GM19455 (cell line): ENCODE measurements around the gene KHDC3L.

ENCODE experiments used
- ATAC-seq: cut with Tn5 transposase; IDR thresholded peaks from one replicate; pipeline ENCODE4 v1.9.1; 2021; ENCODE audit not compliant: unreplicated experiment

KHDC3L gene

DNA sequence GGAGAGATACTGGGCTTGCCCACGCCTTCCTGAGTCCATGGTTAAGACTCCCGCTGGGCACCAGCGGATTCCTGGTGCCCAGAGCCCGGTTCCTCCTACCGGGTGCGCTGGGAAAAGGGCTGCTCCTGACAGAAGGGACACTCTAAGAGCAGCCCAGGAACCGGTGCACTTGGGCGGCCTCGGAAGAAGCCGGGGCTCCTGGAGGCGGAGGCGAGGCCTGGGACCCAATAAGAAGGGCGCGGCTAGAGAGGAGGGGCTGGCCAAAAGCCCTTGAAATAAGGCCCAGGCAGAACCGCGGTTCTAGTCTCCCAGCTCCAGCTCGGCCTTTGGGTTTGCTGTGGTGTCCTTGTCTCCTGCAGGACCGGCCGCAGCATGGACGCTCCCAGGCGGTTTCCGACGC is at the start of gene KHDC3L:
Gene KHDC3L, plus strand, starts transcription at position 301 of the 400 bp plus-strand sequence. Its CDS starts 72 bp downstream, at position 373.
- no peak for ATAC-seq

DNA sequence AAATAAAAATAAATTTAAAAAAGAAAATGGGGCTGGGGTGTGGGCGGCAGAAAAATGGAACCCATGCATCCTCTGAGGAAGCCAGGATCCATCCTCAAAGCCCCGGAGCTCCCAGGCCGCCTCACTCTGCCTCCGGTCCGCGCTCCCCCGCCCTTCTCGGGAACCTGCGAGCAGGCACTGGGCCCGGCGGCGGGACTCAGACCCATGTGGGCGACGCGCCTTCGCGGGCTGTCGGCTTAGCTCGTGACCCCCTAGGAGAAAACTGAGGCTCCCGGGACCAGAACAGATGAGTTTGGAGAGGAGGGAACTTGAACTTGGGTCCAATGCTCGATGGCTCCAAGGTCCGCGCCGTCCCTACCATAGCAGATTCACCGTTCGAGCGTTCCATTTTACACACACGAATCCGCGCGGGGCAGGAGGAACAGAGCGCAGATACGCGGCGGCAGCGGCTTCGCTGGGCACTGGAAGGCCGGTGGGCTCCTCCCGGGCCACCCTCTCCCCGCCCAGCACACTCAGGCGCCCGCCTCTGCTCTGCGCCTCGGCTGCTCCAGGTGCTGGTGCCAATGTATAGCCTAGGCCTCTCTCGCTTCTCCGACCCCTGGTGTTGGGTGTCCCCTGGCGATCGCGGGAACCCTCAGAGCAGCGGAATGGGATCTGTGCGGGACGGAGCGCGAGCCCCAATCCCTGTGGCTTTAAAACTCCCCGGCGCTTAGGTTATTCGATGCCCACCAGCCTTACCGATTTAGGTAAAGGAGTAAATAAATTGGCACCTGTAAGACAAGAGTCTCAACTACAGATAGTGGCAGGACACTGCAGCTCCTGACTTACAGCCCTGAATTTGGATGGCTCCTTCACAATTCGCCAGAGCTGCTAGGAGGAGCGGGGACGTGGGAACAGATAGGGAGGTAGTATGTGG is 47.6 kb upstream of the KHDC3L start:
- no peak for ATAC-seq

GRCh38 chr6:73323323-73323722 is 39.1 kb upstream of the KHDC3L start:
- ATAC-seq: no peak

GRCh38 chr6:73325656-73326055 is 36.8 kb upstream of the KHDC3L start:
- ATAC-seq: no peak

DNA sequence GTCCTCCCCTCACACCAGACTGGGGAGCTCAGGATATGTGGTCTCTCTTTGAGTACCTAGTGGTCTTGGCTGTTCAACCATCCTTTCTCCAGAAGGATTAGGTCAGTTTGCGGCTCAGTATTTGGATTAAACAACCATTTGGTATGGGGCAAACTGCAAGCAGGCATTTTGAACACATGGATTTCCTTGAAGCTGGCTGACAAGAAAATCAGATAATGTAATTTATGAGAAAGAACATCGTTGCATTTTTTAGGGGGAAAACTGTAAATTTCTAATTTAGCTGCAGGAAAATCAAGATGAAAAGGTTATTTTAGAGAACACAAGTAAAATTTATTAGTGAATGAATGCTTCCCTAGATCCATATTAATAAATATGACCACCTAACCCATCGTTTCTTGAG is 33.7 kb upstream of the KHDC3L start:
- no peak for ATAC-seq

DNA sequence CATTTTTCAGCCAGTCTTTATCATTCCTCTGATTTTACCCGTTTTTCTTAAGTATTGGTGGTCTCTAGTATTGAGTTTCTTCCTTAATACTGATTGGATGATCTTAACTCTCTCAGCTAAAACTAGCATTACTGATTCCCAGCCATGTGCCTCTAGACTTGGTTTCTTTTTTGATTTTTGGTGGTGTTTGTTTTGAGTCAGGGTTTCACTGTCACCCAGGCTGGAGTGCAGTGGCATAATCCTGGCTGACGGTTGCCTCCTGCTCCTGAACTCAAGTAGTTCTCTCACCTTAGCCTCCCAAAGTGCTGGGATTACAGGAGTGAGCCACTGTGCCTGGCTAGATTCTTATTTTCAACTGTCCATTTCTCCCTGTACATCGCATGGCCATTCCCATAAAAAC is 33.3 kb upstream of the KHDC3L start:
- ATAC-seq: no peak

DNA sequence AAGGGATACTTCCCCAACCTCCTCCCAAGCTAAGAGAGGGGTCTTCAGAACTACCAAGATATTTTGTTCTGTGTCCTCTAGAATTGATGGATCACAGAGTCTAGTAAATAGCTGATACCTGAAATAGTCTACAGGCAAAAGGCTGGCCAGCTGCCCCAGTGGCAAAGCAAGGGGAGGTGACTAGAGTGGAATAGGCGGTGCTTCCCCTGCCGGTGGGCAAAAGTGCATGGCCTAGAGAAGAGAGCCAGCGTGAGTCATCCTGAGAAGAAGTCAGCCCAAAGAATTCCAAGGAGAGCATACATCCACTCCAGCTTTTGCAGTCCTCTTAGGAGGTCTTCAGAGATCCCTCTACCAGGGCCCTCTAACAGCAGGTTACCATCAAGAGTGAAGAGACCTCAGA is 23.1 kb upstream of the KHDC3L start:
- ATAC-seq: no peak

GRCh38 chr6:73340048-73340447 is 22.4 kb upstream of the KHDC3L start:
- no peak for ATAC-seq

- no peak for ATAC-seq
Observed at GRCh38 chr6:73341335-73341734, 21.1 kb upstream of the KHDC3L start.

- ATAC-seq: no peak
Observed at GRCh38 chr6:73342174-73342573, 20.3 kb upstream of the KHDC3L start.

- no peak for ATAC-seq
Observed at GRCh38 chr6:73343164-73343563, 19.3 kb upstream of the KHDC3L start.

GRCh38 chr6:73348550-73349204 is 13.8 kb upstream of the KHDC3L start:
- ATAC-seq: no peak

- no peak for ATAC-seq
Observed at GRCh38 chr6:73349311-73349710, 13.1 kb upstream of the KHDC3L start.

DNA sequence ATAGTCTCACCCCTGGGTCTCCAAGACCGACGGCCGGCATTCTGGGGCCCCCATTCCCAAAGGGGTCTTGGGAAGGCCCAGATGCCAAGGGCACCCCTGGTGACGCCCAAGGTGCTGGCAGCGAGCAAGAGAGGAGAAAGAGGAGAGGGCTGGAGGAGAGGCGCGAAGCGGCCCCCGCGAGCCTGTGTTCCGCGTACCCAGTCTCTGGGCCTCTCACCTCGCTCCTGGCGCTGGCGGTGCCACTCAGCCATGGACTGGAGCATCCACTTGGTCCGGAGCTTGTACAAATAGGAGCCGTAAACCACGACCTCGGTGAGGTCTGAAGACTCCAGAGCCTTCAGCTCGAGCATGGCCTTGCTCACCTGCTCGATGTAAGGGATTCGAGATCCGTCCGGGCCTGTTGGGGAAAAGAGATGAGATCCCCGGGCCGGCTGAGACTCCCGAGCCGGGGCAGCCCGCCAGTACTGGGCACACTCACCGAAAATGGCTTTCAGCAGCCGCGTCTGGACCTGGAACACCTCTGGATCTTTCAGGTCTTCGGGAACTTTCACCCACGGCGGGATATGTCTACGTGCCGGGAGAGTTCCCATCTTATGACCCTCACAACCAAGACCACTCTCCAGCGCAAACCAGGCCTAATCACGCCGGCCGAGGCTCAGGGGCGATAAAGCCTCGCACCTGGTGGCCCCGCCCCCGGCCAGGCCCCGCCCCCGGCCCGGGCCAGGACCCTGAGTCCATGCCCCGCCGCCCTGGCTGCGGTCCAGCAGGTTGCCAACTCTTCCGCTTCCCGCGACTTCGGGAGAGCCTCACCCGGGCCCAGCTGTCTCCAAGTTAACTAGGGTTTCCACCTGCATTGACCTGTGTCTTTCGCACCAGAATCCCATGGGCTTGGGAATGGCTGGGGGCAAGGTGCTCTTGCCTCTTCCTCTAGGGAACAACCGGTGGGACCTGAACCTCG is 8.5 kb upstream of the KHDC3L start, which contains the start of gene DPPA5:
Gene DPPA5, minus strand, starts transcription at position 641 of the 958 bp plus-strand sequence. Its CDS starts 51 bp downstream, at position 590.
- ATAC-seq: no peak

DNA sequence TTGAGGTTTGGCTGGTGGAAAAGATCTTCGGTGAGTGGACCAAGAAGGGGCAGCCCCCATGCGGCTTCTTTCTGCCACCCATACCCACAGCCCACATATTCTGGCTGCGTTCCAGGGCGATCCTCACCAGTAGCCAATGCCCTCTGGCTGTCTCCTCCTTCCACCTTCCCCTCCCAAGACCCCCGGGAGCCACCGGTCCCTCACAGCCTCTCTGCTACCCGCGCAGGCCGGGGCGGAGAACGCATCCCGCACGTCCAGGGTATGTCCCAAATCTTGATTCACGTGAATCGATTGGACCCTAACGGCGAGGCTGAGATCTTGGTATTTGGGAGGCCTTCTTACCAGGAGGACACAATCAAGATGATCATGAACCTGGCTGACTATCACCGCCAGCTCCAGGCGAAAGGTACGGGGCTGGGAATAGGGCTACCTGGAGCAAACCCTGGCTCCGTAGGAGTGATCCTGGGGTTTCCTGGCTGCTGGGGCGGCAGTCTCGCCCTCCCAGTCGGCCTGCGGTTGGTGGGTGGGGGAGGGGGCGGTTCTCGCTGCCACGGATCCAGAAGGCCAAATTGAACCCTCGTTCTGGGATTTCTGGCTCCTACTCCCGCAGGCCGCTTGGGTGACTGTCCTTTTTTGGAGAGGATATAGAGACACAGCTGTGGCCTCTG is 545 bp downstream of the KHDC3L start:
- ATAC-seq: no peak

DNA sequence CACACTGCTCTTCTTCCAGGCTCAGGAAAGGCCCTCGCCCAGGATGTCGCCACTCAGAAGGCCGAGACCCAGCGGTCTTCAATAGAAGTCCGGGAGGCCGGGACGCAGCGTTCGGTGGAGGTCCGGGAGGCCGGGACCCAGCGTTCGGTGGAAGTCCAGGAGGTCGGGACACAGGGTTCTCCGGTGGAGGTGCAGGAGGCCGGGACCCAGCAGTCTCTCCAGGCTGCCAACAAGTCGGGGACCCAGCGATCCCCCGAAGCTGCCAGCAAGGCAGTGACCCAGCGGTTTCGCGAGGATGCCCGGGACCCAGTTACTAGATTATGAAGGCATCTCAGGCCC is 1.0 kb downstream of the KHDC3L start:
- ATAC-seq: no peak

DNA sequence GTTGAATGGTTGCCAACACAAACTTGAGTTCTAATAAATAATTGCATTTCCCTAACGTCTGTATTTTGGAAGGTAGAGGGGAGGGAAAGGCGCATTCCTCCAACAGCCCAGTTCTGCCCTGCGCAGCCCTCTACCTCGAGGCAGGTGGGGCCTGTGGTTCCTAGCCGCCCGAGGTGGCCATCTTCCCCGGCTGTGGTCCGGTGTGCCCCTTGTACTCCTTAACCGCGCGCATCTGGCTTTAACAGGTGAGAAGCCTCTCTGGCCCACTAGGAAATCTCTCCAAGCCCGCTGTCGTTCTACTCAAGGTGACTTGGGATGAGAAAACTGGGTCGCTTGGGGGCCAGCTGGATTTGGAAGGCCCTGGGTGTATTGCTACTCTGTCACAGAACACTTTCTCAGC is 1.7 kb downstream of the KHDC3L start:
- no peak for ATAC-seq

DNA sequence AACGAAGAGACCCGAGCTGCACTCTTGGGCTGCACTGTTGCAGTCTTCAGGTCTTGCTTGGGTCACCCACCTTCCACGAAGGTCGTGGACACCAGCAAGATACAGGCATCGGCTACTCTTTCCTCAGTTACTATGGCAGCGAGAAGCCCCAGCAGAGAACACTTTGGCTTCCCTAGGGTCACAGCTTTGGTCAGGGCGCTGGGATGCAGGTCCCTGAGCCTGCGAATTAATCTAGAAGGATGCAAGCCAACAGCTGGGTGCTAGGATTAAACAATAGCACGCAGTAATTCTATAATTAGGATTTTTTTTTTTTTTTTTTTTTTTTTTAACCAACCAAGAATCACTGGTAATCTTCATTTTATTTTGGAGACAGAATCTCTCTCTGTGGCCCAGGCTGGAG is 2.1 kb downstream of the KHDC3L start:
- ATAC-seq: no peak

DNA sequence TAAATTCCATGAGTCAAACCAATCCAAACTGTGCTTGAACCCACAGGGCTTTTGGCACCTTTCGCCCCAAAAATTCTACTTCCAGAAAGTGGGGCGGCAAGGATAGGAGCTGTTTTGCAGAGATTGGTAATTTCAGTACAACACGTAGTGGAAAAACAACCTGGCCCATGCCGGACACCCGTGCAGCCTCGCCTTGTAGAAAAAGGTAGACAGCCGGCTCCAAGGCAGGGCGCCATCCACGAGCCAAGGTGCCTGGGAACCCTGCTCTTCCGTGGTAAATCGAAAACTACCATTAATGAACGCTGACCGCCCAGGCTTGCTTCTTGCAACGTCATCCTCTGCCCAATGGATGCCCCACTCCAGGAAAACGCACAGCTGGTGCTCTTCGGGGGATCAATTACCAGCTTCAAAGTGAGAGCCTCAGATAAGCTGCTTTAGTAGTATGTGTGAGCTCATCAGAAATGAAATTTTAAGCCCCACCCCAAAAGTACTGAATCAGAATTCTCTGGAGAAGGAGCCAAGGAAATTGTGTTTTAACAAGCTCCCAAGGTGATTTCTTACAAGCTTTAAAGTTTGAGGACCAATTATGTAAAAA is 5.4 kb downstream of the KHDC3L start:
- ATAC-seq: no peak

DNA sequence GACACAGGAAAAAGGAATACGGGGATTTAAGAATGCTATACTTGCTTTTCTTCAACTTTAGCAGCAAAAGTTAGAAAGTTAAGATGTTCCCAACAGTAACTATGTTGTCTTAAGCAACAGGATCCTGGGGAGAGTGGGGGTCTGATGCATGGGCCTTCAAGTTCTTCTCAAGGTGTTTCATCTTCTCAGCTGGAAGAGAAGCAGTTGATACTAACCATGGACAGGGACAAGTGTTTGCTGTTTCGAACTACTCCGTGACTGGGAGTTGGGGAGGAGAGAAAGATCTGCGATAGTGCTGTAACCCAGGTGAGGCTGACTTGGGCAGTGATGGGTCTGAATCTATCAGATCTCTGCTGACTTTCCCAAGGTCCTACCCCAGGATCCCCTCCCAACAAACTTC is 6.2 kb downstream of the KHDC3L start:
- no peak for ATAC-seq
